IPS DF 6.9 (cell line): ENCODE measurements around the gene CWC27.

Source experiments
- DNase-seq: peaks from one replicate; pipeline ENCODE4 v3.0.0-alpha.2; 2013; ENCODE audit warnings: low read depth, low spot score
- H3K27ac ChIP-seq: one replicate; pipeline ENCODE4 v1.5.1; 2013; ENCODE audit warnings: low read length, control low read depth
- H3K27me3 ChIP-seq: 2 replicates; pipeline ENCODE4 v1.6.1; 2013; ENCODE audit warnings: mild to moderate bottlenecking, low read length; ENCODE audit not compliant: control insufficient read depth, insufficient read depth
- H3K36me3 ChIP-seq: 2 replicates; pipeline ENCODE4 v1.6.1; 2013; ENCODE audit warnings: low read length; ENCODE audit not compliant: control insufficient read depth, insufficient read depth
- H3K4me1 ChIP-seq: 2 replicates; pipeline ENCODE4 v1.6.1; 2013; ENCODE audit warnings: low read length; ENCODE audit not compliant: control insufficient read depth, insufficient read depth
- H3K4me3 ChIP-seq: 2 replicates; pipeline ENCODE4 v1.5.1; 2013; ENCODE audit warnings: mild to moderate bottlenecking, low read length
- H3K9me3 ChIP-seq: 2 replicates; pipeline ENCODE4 v1.6.1; 2013; ENCODE audit warnings: low read length, inconsistent platforms; ENCODE audit not compliant: control insufficient read depth, insufficient read depth
- WGBS: extraction: QIAGEN DNeasy Blood & Tissue Kit; methylation state at CpG from one replicate; pipeline ENCODE4 v1.1.7; 2013; ENCODE audit warnings: mixed read lengths, missing lambda C conversion rate; ENCODE audit not compliant: insufficient read length, insufficient coverage; 5-methylcytosine and 5-hydroxymethylcytosine counted together

The CWC27 gene

GRCh38 chr5:65024681-65025080, 256.0 kb downstream of the CWC27 start:
- Histone ChIP-seq H3K27ac (no peak overlapping the region), H3K27me3 (no peaks in the 10 kb centered on the region), H3K36me3 (no peaks in the 10 kb centered on the region), H3K4me1 (no peaks in the 10 kb centered on the region), H3K4me3 (no peak overlapping the region), H3K9me3 (no peaks in the 10 kb centered on the region)
- no CpG with 5 or more reads among the region's 1 CpG for WGBS
- no peak for DNase-seq

GRCh38 chr5:65026816-65027548, 258.3 kb downstream of the CWC27 start:
- no CpG with 5 or more reads among the region's 3 CpGs for WGBS
- no peaks in the 10 kb centered on the region for H3K27me3 ChIP-seq
- no peaks in the 10 kb centered on the region for H3K9me3 ChIP-seq
- H3K4me3 ChIP-seq, result no peak overlapping the region
- no peaks in the 10 kb centered on the region for H3K36me3 ChIP-seq
- H3K4me1 ChIP-seq, result no peaks in the 10 kb centered on the region
- no peak overlapping the region for H3K27ac ChIP-seq
- no peak for DNase-seq

GRCh38 chr5:65029178-65029577, 260.4 kb downstream of the CWC27 start:
- Histone ChIP-seq H3K27ac (no peak overlapping the region), H3K9me3 (no peaks in the 10 kb centered on the region), H3K27me3 (no peaks in the 10 kb centered on the region), H3K4me1 (no peaks in the 10 kb centered on the region), H3K4me3 (no peak overlapping the region), H3K36me3 (no peaks in the 10 kb centered on the region)
- WGBS, result no CpG with 5 or more reads among the region's 1 CpG
- no peak for DNase-seq

- DNase-seq, result no peak
- Histone ChIP-seq H3K27ac (no peak overlapping the region), H3K27me3 (no peaks in the 10 kb centered on the region), H3K4me3 (no peak overlapping the region), H3K9me3 (no peaks in the 10 kb centered on the region), H3K4me1 (0 out of 2 replicates have a peak, but pooled peaks cover 2% of the 10 kb centered on the region), H3K36me3 (no peaks in the 10 kb centered on the region)
Observed at GRCh38 chr5:65030056-65030455, 261.3 kb downstream of the CWC27 start.

GRCh38 chr5:65032250-65032649, 263.5 kb downstream of the CWC27 start:
- Histone ChIP-seq H3K27ac (no peak overlapping the region), H3K9me3 (no peaks in the 10 kb centered on the region), H3K27me3 (no peaks in the 10 kb centered on the region), H3K4me1 (peaks cover 2% of the 10 kb centered on the region; the same call in 1 of the 2 replicates), H3K36me3 (no peaks in the 10 kb centered on the region), H3K4me3 (no peak overlapping the region)
- no CpG with 5 or more reads among the region's 6 CpGs for WGBS
- no peak for DNase-seq

GRCh38 chr5:65034029-65034812, 265.5 kb downstream of the CWC27 start:
- H3K4me3 ChIP-seq, result no peak overlapping the region

GRCh38 chr5:65034813-65035209, 266.1 kb downstream of the CWC27 start:
- Histone ChIP-seq H3K4me1 (peaks cover 2% of the 10 kb centered on the region; the same call in 1 of the 2 replicates), H3K4me3 (no peak overlapping the region; the same call in 1 of the 2 replicates), H3K36me3 (no peaks in the 10 kb centered on the region), H3K27ac (no peak overlapping the region), H3K27me3 (no peaks in the 10 kb centered on the region), H3K9me3 (no peaks in the 10 kb centered on the region)
- DNase-seq, result no peak
- no CpG with 5 or more reads among the region's 14 CpGs for WGBS

More at GRCh38 chr5:65034029-65034812, 265.5 kb downstream of the CWC27 start:
- Histone ChIP-seq H3K27ac (no peak overlapping the region), H3K4me1 (peaks cover 2% of the 10 kb centered on the region; the same call in 1 of the 2 replicates), H3K27me3 (no peaks in the 10 kb centered on the region), H3K36me3 (no peaks in the 10 kb centered on the region), H3K9me3 (no peaks in the 10 kb centered on the region)
- WGBS, result no CpG with 5 or more reads among the region's 9 CpGs
- DNase-seq, result no peak

GRCh38 chr5:65035211-65036206, 266.8 kb downstream of the CWC27 start:
- peaks cover 2% of the 10 kb centered on the region; the same call in 1 of the 2 replicates for H3K4me1 ChIP-seq

GRCh38 chr5:65037831-65038815, 269.4 kb downstream of the CWC27 start:
- no peaks in the 10 kb centered on the region for H3K9me3 ChIP-seq
- H3K27ac ChIP-seq, result no peak overlapping the region
- H3K36me3 ChIP-seq, result no peaks in the 10 kb centered on the region
- H3K4me3 ChIP-seq, result no peak overlapping the region
- WGBS, result no CpG with 5 or more reads among the region's 9 CpGs
- H3K4me1 ChIP-seq, result peaks cover 2% of the 10 kb centered on the region; the same call in 1 of the 2 replicates
- H3K27me3 ChIP-seq, result no peaks in the 10 kb centered on the region
- DNase-seq, result peak; percentile 76

More at GRCh38 chr5:65035211-65036206, 266.8 kb downstream of the CWC27 start:
- DNase-seq, result peak; percentile 60
- WGBS, result no CpG with 5 or more reads among the region's 68 CpGs
- Histone ChIP-seq H3K36me3 (no peaks in the 10 kb centered on the region), H3K27me3 (no peaks in the 10 kb centered on the region), H3K27ac (no peak overlapping the region), H3K4me3 (peak overlapping the region; percentile 53; the same call in 1 of the 2 replicates), H3K9me3 (no peaks in the 10 kb centered on the region)
